RWPE2 (cell line): ENCODE data around the gene COL26A1.

ENCODE experiments used
- ATAC-seq: fragments of 200-7000 bp; cut with Tn5 transposase; 3 replicates; pipeline ENCODE4 v1.9.1; 2021; ENCODE audit warnings: low read depth
- DNase-seq: peaks from one replicate; pipeline ENCODE4 v3.0.0-alpha.2; 2020; ENCODE audit warnings: low spot score
- H3K27ac ChIP-seq: fragments of 450-650 bp; 2 replicates; pipeline ENCODE4 v1.5.1; 2017; ENCODE audit warnings: mild to moderate bottlenecking; ENCODE audit not compliant: poor library complexity, severe bottlenecking
- H3K27me3 ChIP-seq: fragments of 250-450 bp; sonication (Bioruptor Pico); 2 replicates; pipeline ENCODE4 v1.5.1; 2021; ENCODE audit warnings: mild to moderate bottlenecking, moderate library complexity; ENCODE audit not compliant: insufficient read depth, poor library complexity, severe bottlenecking
- H3K36me3 ChIP-seq: fragments of 250-450 bp; sonication (Bioruptor Pico); 2 replicates; pipeline ENCODE4 v1.5.1; 2020; ENCODE audit warnings: low read depth, mild to moderate bottlenecking, moderate library complexity
- H3K4me1 ChIP-seq: fragments of 250-450 bp; sonication (Bioruptor Pico); 2 replicates; pipeline ENCODE4 v1.5.1; 2021; ENCODE audit warnings: mild to moderate bottlenecking, moderate library complexity; ENCODE audit not compliant: insufficient read depth, poor library complexity, severe bottlenecking
- H3K4me3 ChIP-seq: fragments of 250-450 bp; sonication (Bioruptor Pico); 2 replicates; pipeline ENCODE4 v1.5.1; 2021; ENCODE audit warnings: mild to moderate bottlenecking, moderate library complexity; ENCODE audit not compliant: severe bottlenecking
- H3K9me3 ChIP-seq: fragments of 250-450 bp; sonication (Bioruptor Pico); 2 replicates; pipeline ENCODE4 v1.5.1; 2021; ENCODE audit warnings: mild to moderate bottlenecking, moderate library complexity; ENCODE audit not compliant: severe bottlenecking
- CTCF ChIP-seq: fragments of 450-650 bp; IDR thresholded peaks from one replicate; pipeline ENCODE4 v1.5.1; 2017; ENCODE audit warnings: mild to moderate bottlenecking, moderate library complexity; ENCODE audit not compliant: poor library complexity, severe bottlenecking

COL26A1 gene

DNA sequence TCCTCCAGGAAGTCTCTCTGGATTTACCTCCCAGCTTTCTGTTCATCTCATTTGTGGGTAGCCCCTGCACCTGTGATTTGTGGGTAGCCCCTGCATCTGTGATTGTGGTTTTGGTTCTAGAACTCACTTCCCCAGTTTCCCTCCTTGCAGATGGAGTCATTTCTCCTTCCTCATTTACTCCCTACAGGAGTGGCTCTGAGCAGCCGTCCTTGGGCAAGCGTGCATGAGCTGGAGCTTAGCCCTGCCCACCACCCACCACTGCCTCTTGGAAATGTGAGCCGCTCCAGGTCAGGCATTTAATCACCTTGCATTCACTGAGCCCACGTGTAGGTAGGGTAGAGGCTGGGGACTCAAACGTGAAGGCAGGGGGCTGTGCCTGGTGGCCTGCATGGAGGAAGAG, 8.2 kb downstream of the COL26A1 start:
- no peak overlapping the region for H3K4me3 ChIP-seq
- no peaks in the 10 kb centered on the region for H3K4me1 ChIP-seq
- H3K9me3 ChIP-seq, result no peaks in the 10 kb centered on the region
- no peak for ATAC-seq
- TF ChIP-seq CTCF, result no peak
- DNase-seq, result no peak
- no peaks in the 10 kb centered on the region for H3K36me3 ChIP-seq
- H3K27ac ChIP-seq, result no peak overlapping the region
- H3K27me3 ChIP-seq, result peaks cover 7% of the 10 kb centered on the region

DNA sequence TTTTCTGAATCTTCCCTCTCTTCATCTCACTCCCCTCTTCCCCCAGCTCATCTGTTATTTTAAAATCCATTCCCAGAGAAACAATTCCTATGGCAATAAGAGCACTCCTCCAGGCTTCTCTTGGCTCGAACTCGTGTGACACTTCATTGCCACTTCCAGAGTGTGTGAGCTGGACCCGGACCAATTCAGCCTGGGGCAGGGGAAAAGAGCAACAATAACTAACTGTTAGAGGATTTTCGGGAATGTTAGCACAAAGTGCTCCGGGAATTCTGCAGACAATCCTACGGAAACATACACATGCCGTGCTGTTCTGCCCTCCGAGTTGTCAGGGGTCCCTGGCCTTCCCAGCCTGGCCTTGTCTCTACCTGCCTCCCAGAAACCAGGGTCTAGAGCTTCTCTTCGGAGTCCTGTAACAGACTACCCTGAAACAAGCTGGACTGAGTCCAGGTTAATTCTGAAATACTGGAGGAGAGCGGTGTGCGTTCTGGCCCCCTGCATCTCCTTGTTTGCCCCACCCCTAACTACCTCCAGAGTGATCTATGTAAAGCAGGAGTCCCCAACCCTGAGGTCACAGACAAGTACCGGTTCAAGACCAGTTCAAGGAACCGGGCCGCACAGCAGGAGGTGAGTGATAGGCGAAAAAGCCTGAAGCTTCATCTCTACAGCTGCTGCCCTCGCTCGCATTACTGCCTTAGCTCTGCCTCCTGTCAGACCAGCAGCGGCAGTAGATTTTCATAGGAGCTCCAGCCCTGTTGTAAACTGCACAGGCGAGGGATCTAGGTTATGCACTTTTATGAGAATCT, 11.3 kb downstream of the COL26A1 start:
- Histone ChIP-seq H3K4me1 (no peaks in the 10 kb centered on the region), H3K27me3 (peaks cover 7% of the 10 kb centered on the region), H3K4me3 (no peak overlapping the region), H3K27ac (no peak overlapping the region), H3K36me3 (no peaks in the 10 kb centered on the region), H3K9me3 (no peaks in the 10 kb centered on the region)
- DNase-seq (no peak), ATAC-seq (no peak)
- TF ChIP-seq CTCF, result no peak

DNA sequence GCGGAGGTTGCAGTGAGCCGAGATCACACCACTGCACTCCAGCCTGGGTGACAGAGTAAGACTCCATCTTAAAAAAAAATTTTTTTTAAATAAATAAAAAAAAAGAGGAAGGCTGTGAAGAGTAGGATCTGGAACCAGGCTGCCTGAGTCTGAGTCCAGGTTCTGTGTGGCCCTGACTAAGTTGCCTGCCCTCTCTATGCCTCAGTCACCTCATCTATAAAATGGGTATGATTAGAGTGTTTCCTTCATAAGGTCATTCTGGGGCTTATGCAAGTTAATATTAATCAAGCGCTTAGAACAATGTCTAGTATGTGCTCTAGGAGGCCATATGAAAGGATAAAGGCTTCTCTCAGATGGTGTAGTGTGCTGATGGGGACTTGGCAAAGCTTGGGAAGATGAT, 12.3 kb downstream of the COL26A1 start:
- no peak overlapping the region for H3K27ac ChIP-seq
- DNase-seq, result no peak

GRCh38 chr7:101376601-101377000, 13.9 kb downstream of the COL26A1 start:
- TF ChIP-seq CTCF, result no peak
- DNase-seq, result no peak
- Histone ChIP-seq H3K4me3 (no peak overlapping the region), H3K4me1 (no peaks in the 10 kb centered on the region), H3K9me3 (no peaks in the 10 kb centered on the region), H3K27me3 (peaks cover 7% of the 10 kb centered on the region), H3K36me3 (no peaks in the 10 kb centered on the region), H3K27ac (no peak overlapping the region)
- ATAC-seq, result no peak

More for the DNA sequence above, 12.3 kb downstream of the COL26A1 start:
- Histone ChIP-seq H3K4me3 (no peak overlapping the region), H3K4me1 (no peaks in the 10 kb centered on the region), H3K27me3 (peaks cover 7% of the 10 kb centered on the region), H3K36me3 (no peaks in the 10 kb centered on the region), H3K9me3 (no peaks in the 10 kb centered on the region)
- ATAC-seq, result no peak
- no peak for TF ChIP-seq CTCF

GRCh38 chr7:101377189-101377736, 14.6 kb downstream of the COL26A1 start:
- H3K9me3 ChIP-seq, result no peaks in the 10 kb centered on the region
- no peaks in the 10 kb centered on the region for H3K4me1 ChIP-seq
- no peak for DNase-seq
- H3K27ac ChIP-seq, result no peak overlapping the region
- H3K4me3 ChIP-seq, result no peak overlapping the region
- ATAC-seq, result peak; percentile 25; the same call in 1 of the 3 replicates
- H3K27me3 ChIP-seq, result peaks cover 7% of the 10 kb centered on the region
- no peaks in the 10 kb centered on the region for H3K36me3 ChIP-seq
- TF ChIP-seq CTCF, result no peak
